Mesenchymal stem cell (in vitro differentiated cells and primary cell): ENCODE measurements around the gene PPY. TPM values are rescaled to one million over a fixed set of nuclear protein-coding genes. Genes with fewer than 3 reads are reported as not detected.
A peak's percentile ranks its signal among the peaks of the same experiment; 100 is the strongest.

ENCODE experiments used
- DNase-seq: peaks from one replicate; pipeline ENCODE4 v3.0.0-alpha.2; 2013
- H2AFZ ChIP-seq: one replicate; pipeline ENCODE4 v1.6.1; 2013; ENCODE audit warnings: low read depth, mild to moderate bottlenecking, control low read depth, inconsistent platforms, low read length, moderate library complexity
- H2AK5ac ChIP-seq: 2 replicates; pipeline ENCODE4 v1.6.1; 2013; ENCODE audit warnings: low read length, moderate library complexity, mild to moderate bottlenecking, inconsistent platforms; ENCODE audit not compliant: severe bottlenecking
- H2BK120ac ChIP-seq: one replicate; pipeline ENCODE4 v1.6.1; 2013; ENCODE audit warnings: low read depth, mild to moderate bottlenecking, inconsistent platforms, low read length, moderate library complexity
- H2BK12ac ChIP-seq, 2 experiments: one replicate each; pipeline ENCODE4 v1.6.1; 2013; ENCODE audit warnings: inconsistent platforms in 2 of 2, low read length in 2 of 2, mild to moderate bottlenecking in 2 of 2, moderate library complexity in 2 of 2, control low read depth in 1 of 2
- H2BK15ac ChIP-seq: one replicate; pipeline ENCODE4 v1.6.1; 2013; ENCODE audit warnings: mild to moderate bottlenecking, low read depth, inconsistent platforms; ENCODE audit not compliant: poor library complexity, severe bottlenecking
- H2BK5ac ChIP-seq: 2 replicates; pipeline ENCODE4 v1.6.1; 2013; ENCODE audit warnings: low read depth, mild to moderate bottlenecking, low read length, control low read depth, inconsistent platforms; ENCODE audit not compliant: poor library complexity, severe bottlenecking
- H3K14ac ChIP-seq, 2 experiments: one replicate each; pipeline ENCODE4 v1.6.1; 2013; ENCODE audit warnings: inconsistent platforms in 2 of 2, low read length in 2 of 2, control low read depth in 1 of 2, mild to moderate bottlenecking in 1 of 2, moderate library complexity in 1 of 2
- H3K18ac ChIP-seq, 2 experiments: one replicate each; pipeline ENCODE4 v1.6.1; 2013; ENCODE audit warnings: inconsistent platforms in 2 of 2, low read length in 2 of 2, control low read depth in 1 of 2, low read depth in 1 of 2, mild to moderate bottlenecking in 1 of 2
- H3K23ac ChIP-seq, 2 experiments: one replicate each; pipeline ENCODE4 v1.6.1; 2013; ENCODE audit warnings: inconsistent platforms in 2 of 2, low read length in 2 of 2, mild to moderate bottlenecking in 2 of 2, moderate library complexity in 2 of 2, control low read depth in 1 of 2
- H3K27ac ChIP-seq: 2 replicates; pipeline ENCODE4 v1.5.1; 2013; ENCODE audit warnings: mild to moderate bottlenecking, moderate library complexity, low read length, control low read depth, inconsistent platforms; ENCODE audit not compliant: poor library complexity, severe bottlenecking
- H3K27me3 ChIP-seq, 2 experiments: 2 replicates each; pipeline versions ENCODE4 v1.6.1 to v1.7.0; 2013; ENCODE audit warnings: low read length in 2 of 2, mild to moderate bottlenecking in 2 of 2, moderate library complexity in 2 of 2, control low read depth in 1 of 2, inconsistent platforms in 1 of 2; ENCODE audit not compliant: control insufficient read depth in 1 of 2, insufficient read depth in 1 of 2
- H3K36me3 ChIP-seq, 2 experiments: 2 replicates each; pipeline versions ENCODE4 v1.6.1 to v1.7.0; 2013; ENCODE audit warnings: low read length in 2 of 2, control low read depth in 1 of 2, inconsistent platforms in 1 of 2, low read depth in 1 of 2, mild to moderate bottlenecking in 1 of 2; ENCODE audit not compliant: insufficient read depth in 2 of 2, control insufficient read depth in 1 of 2
- H3K4ac ChIP-seq, 2 experiments: one replicate each; pipeline ENCODE4 v1.6.1; 2013; ENCODE audit warnings: inconsistent platforms in 2 of 2, low read length in 2 of 2, mild to moderate bottlenecking in 2 of 2, moderate library complexity in 2 of 2, control low read depth in 1 of 2, low read depth in 1 of 2
- H3K4me1 ChIP-seq: 2 replicates; pipeline ENCODE4 v1.6.1; 2013; ENCODE audit warnings: low read depth, low read length, control low read depth; ENCODE audit not compliant: control insufficient read depth, insufficient read depth
- H3K4me2 ChIP-seq: 2 replicates; pipeline ENCODE4 v1.6.1; 2013; ENCODE audit warnings: low read length, mild to moderate bottlenecking, inconsistent platforms; ENCODE audit not compliant: poor library complexity, severe bottlenecking
- H3K4me3 ChIP-seq, 2 experiments: 2 replicates each; pipeline versions ENCODE4 v1.5.1 to v1.7.0; 2013; ENCODE audit warnings: low read length in 2 of 2, mild to moderate bottlenecking in 2 of 2, control low read depth in 1 of 2, low read depth in 1 of 2; ENCODE audit not compliant: insufficient read depth in 1 of 2
- H3K79me1 ChIP-seq: replicated peaks from 2 replicates; pipeline ENCODE4 v1.6.1; 2013; ENCODE audit warnings: mild to moderate bottlenecking, control low read depth, low read length, inconsistent platforms; ENCODE audit not compliant: poor library complexity, severe bottlenecking
- H3K9ac ChIP-seq: 2 replicates; pipeline ENCODE4 v1.7.0; 2013; ENCODE audit warnings: mild to moderate bottlenecking, low read length, moderate library complexity
- H3K9me3 ChIP-seq: 2 replicates; pipeline ENCODE4 v1.7.0; 2013; ENCODE audit warnings: mild to moderate bottlenecking, low read length; ENCODE audit not compliant: control insufficient read depth
- H4K8ac ChIP-seq: one replicate; pipeline ENCODE4 v1.6.1; 2013; ENCODE audit warnings: inconsistent platforms, mild to moderate bottlenecking, low read length, moderate library complexity
- H4K91ac ChIP-seq: one replicate; pipeline ENCODE4 v1.6.1; 2013; ENCODE audit warnings: mild to moderate bottlenecking, low read length, inconsistent platforms
- WGBS: methylation state at CpG from one replicate; pipeline ENCODE4 v1.1.7; 2013; ENCODE audit warnings: mixed read lengths; 5-methylcytosine and 5-hydroxymethylcytosine counted together
- polyA plus RNA-seq, 2 experiments: library from polyadenylated mRNA; stranded (reverse); fragments of 200-250 nt; gene quantifications; one replicate each; pipeline ENCODE4 v1.2.3, GENCODE V29; 2013

The PPY gene
- polyA plus RNA-seq (2013, experiment 1 of 2): not detected
- not detected for polyA plus RNA-seq (2013, experiment 2 of 2)

GRCh38 chr17:43942051-43942685, at the start of gene PPY:
Gene PPY, minus strand, starts transcription at chr17:43942476. Its CDS starts 822 bp downstream, at chr17:43941654.
- Histone ChIP-seq H2BK15ac (no peak within 1 kb of the TSS), H2AK5ac (no peak within 1 kb of the TSS), H2BK5ac (no peak within 1 kb of the TSS), H2BK12ac (no peak within 1 kb of the TSS), H3K4me2 (no peak within 1 kb of the TSS), H3K4ac (no peak within 1 kb of the TSS), H3K14ac (no peak within 1 kb of the TSS), H3K36me3 (no peaks in the 10 kb centered on the region), H3K23ac (no peak within 1 kb of the TSS), H3K27ac (no peak within 1 kb of the TSS), H3K27me3 (peaks cover 17 to 22% of the 10 kb centered on the region in 2 experiments), H4K8ac (no peak within 1 kb of the TSS), H3K4me1 (peaks cover 5% of the 10 kb centered on the region), H2AFZ (no peak within 1 kb of the TSS), H3K18ac (no peak within 1 kb of the TSS), H3K9me3 (no peaks in the 10 kb centered on the region), H4K91ac (no peak within 1 kb of the TSS), H3K4me3 (no peak within 1 kb of the TSS), H2BK120ac (no peak within 1 kb of the TSS), H3K9ac (peak within 1 kb of the TSS; percentile 65), H3K79me1 (no peaks in the 10 kb centered on the region)
- no peak for DNase-seq
- 87% methylated on average over 17 of the region's 17 CpGs for WGBS

GRCh38 chr17:43988301-43988700, 46.0 kb upstream of the PPY start:
- no peak overlapping the region for H3K9ac ChIP-seq
- H4K91ac ChIP-seq: no peak overlapping the region
- H3K27ac ChIP-seq: no peak overlapping the region
- no peak for DNase-seq
- no peaks in the 10 kb centered on the region for H3K36me3 ChIP-seq
- peaks cover 12% of the 10 kb centered on the region for H3K4me1 ChIP-seq
- H3K23ac ChIP-seq: no peak overlapping the region
- H2BK5ac ChIP-seq: peak overlapping the region; percentile 44
- no peak overlapping the region for H2BK120ac ChIP-seq
- H2AK5ac ChIP-seq: no peak overlapping the region
- H3K9me3 ChIP-seq: no peaks in the 10 kb centered on the region
- H3K4me3 ChIP-seq: no peak overlapping the region
- no peak overlapping the region for H3K18ac ChIP-seq
- no peak overlapping the region for H4K8ac ChIP-seq
- no peak overlapping the region for H3K4ac ChIP-seq
- H2BK12ac ChIP-seq: no peak overlapping the region
- no peak overlapping the region for H2AFZ ChIP-seq
- H3K79me1 ChIP-seq: no peaks in the 10 kb centered on the region
- no peak overlapping the region for H2BK15ac ChIP-seq
- H3K14ac ChIP-seq: no peak overlapping the region
- WGBS: 84% methylated on average over 9 of the region's 9 CpGs
- no peak overlapping the region for H3K4me2 ChIP-seq
- H3K27me3 ChIP-seq: peaks cover 24 to 28% of the 10 kb centered on the region in 2 experiments

GRCh38 chr17:43987131-43988021, 45.1 kb upstream of the PPY start:
- Histone ChIP-seq H2BK12ac (no peak overlapping the region), H3K23ac (no peak overlapping the region), H3K9ac (no peak overlapping the region), H3K36me3 (no peaks in the 10 kb centered on the region), H3K4me2 (no peak overlapping the region), H3K18ac (no peak overlapping the region), H2BK15ac (no peak overlapping the region), H4K91ac (no peak overlapping the region), H2AK5ac (no peak overlapping the region), H3K27me3 (peaks cover 33 to 36% of the 10 kb centered on the region in 2 experiments), H3K9me3 (no peaks in the 10 kb centered on the region), H2BK5ac (no peak overlapping the region), H2BK120ac (no peak overlapping the region), H3K4ac (no peak overlapping the region), H3K27ac (no peak overlapping the region), H3K4me1 (peaks cover 12% of the 10 kb centered on the region), H3K14ac (no peak overlapping the region), H4K8ac (no peak overlapping the region), H2AFZ (no peak overlapping the region), H3K4me3 (no peak overlapping the region), H3K79me1 (no peaks in the 10 kb centered on the region)
- DNase-seq: no peak
- WGBS: 78% methylated on average over 12 of the region's 12 CpGs
